Endothelial cell of umbilical vein (primary cell): Measurements from ENCODE around the gene ARHGAP28.

Source experiments
- CTCF ChIP-seq, 2 donors: IDR thresholded peaks; 1 replicate in 1 of 2; 2 replicates in 1 of 2; pipeline ENCODE4 v1.5.1; 2011; ENCODE audit warnings: low read length in 2 of 2, mild to moderate bottlenecking in 2 of 2, moderate library complexity in 2 of 2, control low read depth in 1 of 2, inconsistent platforms in 1 of 2, low read depth in 1 of 2; ENCODE audit not compliant: insufficient read depth in 1 of 2; ENCODE audit errors: extremely low read depth in 1 of 2
- POLR2A ChIP-seq: IDR thresholded peaks from 2 replicates; pipeline ENCODE4 v1.6.1; 2012; ENCODE audit warnings: low read depth, mild to moderate bottlenecking, control low read depth, low read length
- POLR2AphosphoS5 ChIP-seq: IDR thresholded peaks from 2 replicates; pipeline ENCODE4 v1.6.1; 2012; ENCODE audit warnings: low read depth, mild to moderate bottlenecking, control low read depth, low read length, moderate library complexity; ENCODE audit not compliant: insufficient read depth

- TF ChIP-seq POLR2A (no peak), POLR2AphosphoS5 (no peak), CTCF (IDR thresholded peaks at IDR 0.05; ENCODE audit: extremely low read depth in 1 of 2, insufficient read depth in 1 of 2, low read depth in 1 of 2, low read length in 2 of 2) (no peak)
These were observed 9.4 kb upstream of the ARHGAP28 start for GRCh38 chr18:6719910-6720683.
